ENCODE data around the gene BCL11B. TPM values are rescaled to one million over a fixed set of nuclear protein-coding genes. Genes with fewer than 3 reads are reported as not detected.

The BCL11B gene
- total RNA-seq, 1 donor from 2014 or later = 0.16 TPM

GRCh38 chr14:99192028-99192621 lies 79.9 kb downstream of the BCL11B start:
- H3K27me3 Mint-ChIP-seq (ENCODE audit: unreplicated experiment) = peaks cover 13% of the 10 kb centered on the region
- H3K9me3 Mint-ChIP-seq (ENCODE audit: unreplicated experiment) = no peaks in the 10 kb centered on the region
- TF ChIP-seq, protein P1, sequence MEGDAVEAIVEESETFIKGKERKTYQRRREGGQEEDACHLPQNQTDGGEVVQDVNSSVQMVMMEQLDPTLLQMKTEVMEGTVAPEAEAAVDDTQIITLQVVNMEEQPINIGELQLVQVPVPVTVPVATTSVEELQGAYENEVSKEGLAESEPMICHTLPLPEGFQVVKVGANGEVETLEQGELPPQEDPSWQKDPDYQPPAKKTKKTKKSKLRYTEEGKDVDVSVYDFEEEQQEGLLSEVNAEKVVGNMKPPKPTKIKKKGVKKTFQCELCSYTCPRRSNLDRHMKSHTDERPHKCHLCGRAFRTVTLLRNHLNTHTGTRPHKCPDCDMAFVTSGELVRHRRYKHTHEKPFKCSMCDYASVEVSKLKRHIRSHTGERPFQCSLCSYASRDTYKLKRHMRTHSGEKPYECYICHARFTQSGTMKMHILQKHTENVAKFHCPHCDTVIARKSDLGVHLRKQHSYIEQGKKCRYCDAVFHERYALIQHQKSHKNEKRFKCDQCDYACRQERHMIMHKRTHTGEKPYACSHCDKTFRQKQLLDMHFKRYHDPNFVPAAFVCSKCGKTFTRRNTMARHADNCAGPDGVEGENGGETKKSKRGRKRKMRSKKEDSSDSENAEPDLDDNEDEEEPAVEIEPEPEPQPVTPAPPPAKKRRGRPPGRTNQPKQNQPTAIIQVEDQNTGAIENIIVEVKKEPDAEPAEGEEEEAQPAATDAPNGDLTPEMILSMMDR (IDR thresholded peaks at IDR 0.05) = no peak
- no peak overlapping the region for H3K27ac Mint-ChIP-seq (ENCODE audit: unreplicated experiment)
- no peaks in the 10 kb centered on the region for H3K36me3 Mint-ChIP-seq (ENCODE audit: unreplicated experiment)
- DNase-seq (ENCODE audit: extremely low spot score, unreplicated experiment) = no peak
- H3K4me3 Mint-ChIP-seq (ENCODE audit: unreplicated experiment) = no peak overlapping the region
- H3K4me1 Mint-ChIP-seq (ENCODE audit: unreplicated experiment) = peaks cover 10% of the 10 kb centered on the region

- Mint-ChIP-seq H3K27ac (ENCODE audit: unreplicated experiment) (no peak overlapping the region), H3K4me3 (ENCODE audit: unreplicated experiment) (no peak overlapping the region), H3K36me3 (ENCODE audit: unreplicated experiment) (no peaks in the 10 kb centered on the region), H3K9me3 (ENCODE audit: unreplicated experiment) (no peaks in the 10 kb centered on the region), H3K4me1 (ENCODE audit: unreplicated experiment) (peaks cover 10% of the 10 kb centered on the region), H3K27me3 (ENCODE audit: unreplicated experiment) (peaks cover 11% of the 10 kb centered on the region)
- TF ChIP-seq, protein P1 (IDR thresholded peaks at IDR 0.05) = no peak
- DNase-seq (ENCODE audit: extremely low spot score, unreplicated experiment) = no peak
These were observed 80.5 kb downstream of the BCL11B start for GRCh38 chr14:99191395-99192027.

- Mint-ChIP-seq H3K27me3 (ENCODE audit: unreplicated experiment) (peaks cover 11% of the 10 kb centered on the region), H3K4me3 (ENCODE audit: unreplicated experiment) (no peak overlapping the region), H3K9me3 (ENCODE audit: unreplicated experiment) (no peaks in the 10 kb centered on the region)
These were observed 81.2 kb downstream of the BCL11B start for GRCh38 chr14:99190696-99191394.

DNA sequence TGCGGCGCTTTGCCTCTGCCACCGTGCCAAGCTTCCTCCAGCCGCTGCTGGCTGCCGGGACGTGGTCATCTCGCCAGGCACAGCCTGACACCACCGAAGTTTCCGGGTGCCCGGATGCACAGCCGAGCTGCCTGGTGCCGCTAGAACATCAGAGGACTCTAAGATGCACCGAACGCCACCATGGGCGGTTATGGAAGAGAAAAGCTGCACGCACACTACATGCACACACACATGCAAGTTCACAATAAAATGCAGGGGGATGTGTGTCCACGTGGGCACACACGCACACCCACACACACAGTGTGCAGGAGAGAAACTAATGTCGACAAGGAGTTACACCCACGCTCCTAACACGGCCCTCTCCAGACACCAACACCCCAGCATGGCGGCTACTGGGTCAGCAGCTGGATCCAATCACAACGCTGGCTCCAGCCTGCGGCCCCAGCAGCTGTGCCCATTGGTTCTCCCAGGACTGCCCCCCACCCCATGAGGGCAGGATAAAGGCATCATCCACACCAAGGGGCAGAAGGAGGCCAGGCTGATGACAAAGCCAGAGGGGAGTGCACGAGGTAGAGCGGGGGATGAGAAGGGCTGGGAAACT lies 82.7 kb downstream of the BCL11B start:
- H3K4me3 Mint-ChIP-seq (ENCODE audit: unreplicated experiment) = no peak overlapping the region
- DNase-seq (ENCODE audit: extremely low spot score, unreplicated experiment) = no peak
- H3K27me3 Mint-ChIP-seq (ENCODE audit: unreplicated experiment) = peaks cover 10% of the 10 kb centered on the region
- H3K27ac Mint-ChIP-seq (ENCODE audit: unreplicated experiment) = no peak overlapping the region
- TF ChIP-seq, protein P1 (IDR thresholded peaks at IDR 0.05) = no peak
- H3K4me1 Mint-ChIP-seq (ENCODE audit: unreplicated experiment) = peaks cover 10% of the 10 kb centered on the region
- H3K9me3 Mint-ChIP-seq (ENCODE audit: unreplicated experiment) = no peaks in the 10 kb centered on the region
- H3K36me3 Mint-ChIP-seq (ENCODE audit: unreplicated experiment) = no peaks in the 10 kb centered on the region

More at GRCh38 chr14:99190696-99191394, 81.2 kb downstream of the BCL11B start:
- Mint-ChIP-seq H3K4me1 (ENCODE audit: unreplicated experiment) (peaks cover 10% of the 10 kb centered on the region), H3K36me3 (ENCODE audit: unreplicated experiment) (no peaks in the 10 kb centered on the region), H3K27ac (ENCODE audit: unreplicated experiment) (no peak overlapping the region)
- TF ChIP-seq, protein P1 (IDR thresholded peaks at IDR 0.05) = no peak
- DNase-seq (ENCODE audit: extremely low spot score, unreplicated experiment) = no peak
